ENCODE results near the gene BCDIN3D. TPM values are rescaled to one million over a fixed set of nuclear protein-coding genes. Genes with fewer than 3 reads are reported as not detected.

BCDIN3D gene
- polyA plus RNA-seq, 1 of the 3 experiments (the other 2 are of a cell fraction), result 2.3 TPM

- peaks cover 11% of the 10 kb centered on the region for H3F3A ChIP-seq (replicated peaks; ENCODE audit: insufficient read depth)
- CTCF ChIA-PET, result no interaction called here
These were observed 35.1 kb upstream of the BCDIN3D start for GRCh38 chr12:49878021-49878420.

More at GRCh38 chr12:49878021-49878420, 35.1 kb upstream of the BCDIN3D start:
- no peaks in the 10 kb centered on the region for H4K20me1 ChIP-seq (ENCODE audit: insufficient read depth)
- H3K4me3 ChIP-seq (ENCODE audit: low read depth in 2 of 2, low read length in 1 of 2), result no peak overlapping the region
- H3K4me1 ChIP-seq (ENCODE audit: control insufficient read depth in 1 of 2, insufficient read depth in 2 of 2, low read depth in 1 of 2, low read length in 1 of 2), result peaks cover 1 to 29% of the 10 kb centered on the region in 2 experiments; a peak in 3 of 4 replicates
- no peak overlapping the region for H3K4me2 ChIP-seq
- no peaks in the 10 kb centered on the region for H3K9me3 ChIP-seq
- DNase-seq, result no peak
- no peaks in the 10 kb centered on the region for H3K36me3 ChIP-seq (replicated peaks in 1 of 2; ENCODE audit: control insufficient read depth in 1 of 2, insufficient read depth in 2 of 2, low read length in 1 of 2)
- TF ChIP-seq FOXM1 (IDR thresholded peaks at IDR 0.05; ENCODE audit: low read depth) (no peak), PBX3 (IDR thresholded peaks at IDR 0.05) (no peak), TAF1 (IDR thresholded peaks at IDR 0.05; ENCODE audit: borderline replicate concordance, low read depth, low read length) (no peak), MEF2A (IDR thresholded peaks at IDR 0.05; ENCODE audit: borderline replicate concordance, low read depth) (no peak), FOXJ3 (CRISPR knock-in tag; IDR thresholded peaks at IDR 0.05) (no peak), POLR2AphosphoS5 (IDR thresholded peaks at IDR 0.05; ENCODE audit: low read depth, low read length) (no peak), RCOR1 (IDR thresholded peaks at IDR 0.05; ENCODE audit: low read length) (no peak), CTCF (IDR thresholded peaks at IDR 0.05) (no peak), JUND (IDR thresholded peaks at IDR 0.05) (no peak), SMC3 (IDR thresholded peaks at IDR 0.05; ENCODE audit: low read depth, low read length) (no peak), RXRA (IDR thresholded peaks at IDR 0.05; ENCODE audit: borderline replicate concordance, low read depth) (no peak), FOSL2 (IDR thresholded peaks at IDR 0.05; ENCODE audit: borderline replicate concordance, low read depth) (no peak), SIN3A (IDR thresholded peaks at IDR 0.05; ENCODE audit: borderline replicate concordance, low read depth, low read length) (no peak)
- TF ChIP-seq, protein P1, sequence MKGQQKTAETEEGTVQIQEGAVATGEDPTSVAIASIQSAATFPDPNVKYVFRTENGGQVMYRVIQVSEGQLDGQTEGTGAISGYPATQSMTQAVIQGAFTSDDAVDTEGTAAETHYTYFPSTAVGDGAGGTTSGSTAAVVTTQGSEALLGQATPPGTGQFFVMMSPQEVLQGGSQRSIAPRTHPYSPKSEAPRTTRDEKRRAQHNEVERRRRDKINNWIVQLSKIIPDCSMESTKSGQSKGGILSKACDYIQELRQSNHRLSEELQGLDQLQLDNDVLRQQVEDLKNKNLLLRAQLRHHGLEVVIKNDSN (IDR thresholded peaks at IDR 0.05; ENCODE audit: borderline replicate concordance, low read depth), result no peak
- TF ChIP-seq, protein P2, sequence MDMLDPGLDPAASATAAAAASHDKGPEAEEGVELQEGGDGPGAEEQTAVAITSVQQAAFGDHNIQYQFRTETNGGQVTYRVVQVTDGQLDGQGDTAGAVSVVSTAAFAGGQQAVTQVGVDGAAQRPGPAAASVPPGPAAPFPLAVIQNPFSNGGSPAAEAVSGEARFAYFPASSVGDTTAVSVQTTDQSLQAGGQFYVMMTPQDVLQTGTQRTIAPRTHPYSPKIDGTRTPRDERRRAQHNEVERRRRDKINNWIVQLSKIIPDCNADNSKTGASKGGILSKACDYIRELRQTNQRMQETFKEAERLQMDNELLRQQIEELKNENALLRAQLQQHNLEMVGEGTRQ (IDR thresholded peaks at IDR 0.05; ENCODE audit: borderline replicate concordance, low read depth, low read length), result no peak
- H3K9me2 ChIP-seq, result no peaks in the 10 kb centered on the region
- POLR2A ChIA-PET, result no interaction called here
- H3K79me2 ChIP-seq (ENCODE audit: insufficient read depth), result no peaks in the 10 kb centered on the region
- no peak overlapping the region for H3K9ac ChIP-seq
- H3K27ac ChIP-seq (ENCODE audit: low read depth in 2 of 2, low read length in 1 of 2), result no peak overlapping the region
- WGBS (ENCODE audit: low lambda C conversion rate), result 31% methylated on average over 2 of the region's 2 CpGs
- H3K27me3 ChIP-seq (ENCODE audit: insufficient read depth), result no peaks in the 10 kb centered on the region
- H2AFZ ChIP-seq (ENCODE audit: low read depth), result no peak overlapping the region
